D721Med (cell line): ENCODE measurements around the gene ZNF48.
A peak's percentile ranks its signal among the peaks of the same experiment; 100 is the strongest.

ENCODE experiments used
- DNase-seq: peaks from one replicate; pipeline ENCODE4 v3.0.0; 2011; ENCODE audit warnings: low spot score; ENCODE audit not compliant: insufficient read length
- FAIRE-seq: peaks from 2 replicates; lab custom pipeline; 2011; peaks lifted over from hg19 to GRCh38; lab: Jason Lieb, UNC
- CTCF ChIP-seq: IDR thresholded peaks from 2 replicates; pipeline ENCODE4 v1.5.1; 2012; ENCODE audit warnings: mild to moderate bottlenecking, control low read depth; ENCODE audit not compliant: insufficient read depth; ENCODE audit errors: missing control alignments

Gene ZNF48

GRCh38 chr16:30351001-30351441, 44.2 kb upstream of the ZNF48 start:
- DNase-seq: no peak
- no peak for FAIRE-seq
- no peak for TF ChIP-seq CTCF

GRCh38 chr16:30351586-30352419, 43.4 kb upstream of the ZNF48 start:
- DNase-seq (no peak), FAIRE-seq (no peak)
- TF ChIP-seq CTCF: no peak

- FAIRE-seq: no peak
- DNase-seq: no peak
- TF ChIP-seq CTCF: no peak
Measured at GRCh38 chr16:30352488-30353401, 42.5 kb upstream of the ZNF48 start.

- DNase-seq (no peak), FAIRE-seq (no peak)
Measured at GRCh38 chr16:30353438-30354129, 41.6 kb upstream of the ZNF48 start.

GRCh38 chr16:30354423-30355143, 40.6 kb upstream of the ZNF48 start:
- FAIRE-seq (no peak), DNase-seq (no peak)
- TF ChIP-seq CTCF: no peak

More at GRCh38 chr16:30353438-30354129, 41.6 kb upstream of the ZNF48 start:
- TF ChIP-seq CTCF: no peak

- TF ChIP-seq CTCF: no peak
- DNase-seq (peak; percentile 66), FAIRE-seq (peak; percentile 25)
Measured at GRCh38 chr16:30355144-30355953, 39.9 kb upstream of the ZNF48 start, which contains the start of gene CD2BP2. TSS of gene CD2BP2 (minus strand) at chr16:30355308. CDS start at chr16:30354681, 627 bp downstream.
